HG03159 (cell line): ENCODE data around the gene FKBP3.
"Not testable (repeated sequence)": the region's sequence is repeated elsewhere in the genome, so short reads cannot be mapped to it uniquely, and the experiment has no call there.

Experiments used
- ATAC-seq: cut with Tn5 transposase; IDR thresholded peaks from one replicate; pipeline ENCODE4 v1.9.1; 2021; ENCODE audit warnings: mild to moderate bottlenecking, moderate library complexity; ENCODE audit not compliant: unreplicated experiment

Gene FKBP3

DNA sequence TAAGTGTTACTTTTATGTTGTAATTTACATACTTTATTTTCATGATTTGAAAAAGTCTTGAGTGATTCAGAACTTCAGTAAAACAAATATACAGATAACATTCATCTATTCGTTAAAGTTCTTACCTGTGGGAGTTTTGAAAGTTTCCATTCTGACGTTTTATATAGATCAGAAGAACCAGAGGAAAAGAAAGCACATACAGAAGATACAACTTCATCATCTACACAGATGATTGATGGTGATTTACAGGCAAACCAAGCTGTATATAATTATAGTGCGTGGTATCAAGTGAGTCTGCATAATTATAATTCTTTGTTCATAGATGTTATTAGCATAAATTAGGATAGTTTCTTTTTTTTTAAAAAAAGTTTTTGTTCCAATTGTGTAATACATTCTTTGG, 20.0 kb downstream of the FKBP3 start:
- no peak for ATAC-seq

DNA sequence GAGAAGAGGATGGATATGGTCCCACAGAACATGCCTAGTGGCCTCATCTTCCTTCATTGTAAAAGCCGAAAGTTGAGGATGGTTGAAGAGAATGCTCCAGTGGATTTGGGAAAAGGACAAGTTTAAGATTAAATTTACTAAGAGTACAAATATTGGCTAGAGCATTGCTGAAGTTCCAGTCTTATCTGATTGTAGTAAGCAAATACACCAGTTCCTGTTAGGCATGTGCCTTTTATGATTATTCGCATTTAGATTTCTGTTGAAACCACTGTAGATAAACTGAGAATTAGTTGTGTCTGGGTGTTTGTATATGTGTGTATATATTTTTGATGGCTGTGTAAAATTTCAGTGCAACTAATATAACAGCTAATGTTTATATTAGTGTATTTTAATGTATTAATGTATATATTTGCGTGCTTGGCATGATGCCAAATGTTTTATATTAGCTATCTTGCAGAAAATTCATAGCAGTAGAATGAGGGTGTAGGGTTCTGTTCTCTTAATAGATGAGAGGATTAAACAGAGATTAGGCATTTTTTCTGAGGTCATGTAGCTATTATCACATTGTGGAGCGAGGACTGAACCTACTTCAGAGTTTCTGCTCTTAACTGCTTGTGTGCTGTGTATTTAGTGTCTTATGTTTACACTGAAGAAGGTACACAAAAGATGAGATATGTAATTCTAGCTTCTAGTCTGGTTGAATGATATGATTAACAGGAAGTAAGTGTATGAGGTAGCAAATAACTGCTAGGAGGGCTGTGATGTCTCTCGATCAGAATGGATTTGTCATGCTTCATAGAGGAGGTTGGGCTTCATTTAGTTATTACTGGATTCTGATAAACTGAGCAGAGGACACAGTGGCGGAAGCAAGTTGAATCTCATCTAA, 21.1 kb downstream of the FKBP3 start:
- no peak for ATAC-seq

DNA sequence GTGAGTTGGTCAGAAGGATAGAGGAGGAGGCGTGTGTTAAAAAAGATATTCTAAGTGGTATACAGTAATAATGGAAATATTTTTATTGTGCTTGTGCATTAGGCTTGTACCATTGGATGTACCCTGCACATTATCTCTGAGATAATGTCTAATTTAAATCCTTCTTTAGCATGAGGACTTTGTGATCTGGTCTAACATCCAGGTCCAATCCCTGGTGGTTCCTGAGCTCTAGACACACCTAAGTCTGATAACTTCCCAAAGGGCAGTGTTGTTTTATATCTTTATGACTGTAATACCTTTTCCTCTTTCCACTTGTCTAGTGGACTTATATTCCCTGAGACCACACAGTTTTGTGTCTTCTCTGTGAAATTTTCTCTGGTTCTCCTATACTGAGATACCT, 29.7 kb downstream of the FKBP3 start:
- no peak for ATAC-seq

DNA sequence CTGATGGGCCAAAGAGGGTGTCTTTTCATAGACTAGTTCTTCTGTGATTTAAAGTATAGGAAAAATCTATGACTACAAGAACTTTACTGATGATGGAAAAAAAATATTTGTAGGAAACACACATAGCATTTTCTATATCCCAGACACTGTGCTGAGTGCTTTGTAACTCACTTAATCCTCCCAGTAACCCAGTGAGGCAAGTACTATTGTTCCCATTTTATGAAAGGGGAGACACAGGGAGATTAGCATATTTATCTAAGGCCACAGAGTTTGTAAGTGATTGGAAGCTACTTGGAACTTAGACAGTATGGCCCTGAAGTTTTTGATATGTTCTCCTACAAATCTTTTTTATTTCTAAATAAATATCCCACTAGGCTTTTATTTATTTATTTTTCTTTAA, 30.5 kb downstream of the FKBP3 start:
- ATAC-seq: no peak

DNA sequence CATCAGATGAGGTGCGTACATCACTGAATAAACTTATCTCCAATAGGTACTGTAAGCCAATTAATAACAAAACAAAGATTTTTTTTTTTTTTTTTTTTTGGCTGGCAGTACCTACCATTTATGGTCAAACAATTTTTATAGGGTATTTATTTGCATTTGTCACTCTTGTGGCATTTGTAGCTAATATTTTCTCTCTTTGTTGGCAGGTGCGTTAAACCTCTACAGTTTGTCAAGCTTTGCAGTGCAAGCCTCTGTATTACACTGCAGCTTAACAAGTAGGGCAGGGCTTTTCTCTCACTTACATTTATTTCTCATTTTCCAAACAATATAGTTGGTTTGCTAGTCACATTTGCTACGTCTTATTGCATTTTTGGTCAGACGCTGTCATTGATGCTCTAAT, 38.1 kb downstream of the FKBP3 start:
- ATAC-seq: no peak

DNA sequence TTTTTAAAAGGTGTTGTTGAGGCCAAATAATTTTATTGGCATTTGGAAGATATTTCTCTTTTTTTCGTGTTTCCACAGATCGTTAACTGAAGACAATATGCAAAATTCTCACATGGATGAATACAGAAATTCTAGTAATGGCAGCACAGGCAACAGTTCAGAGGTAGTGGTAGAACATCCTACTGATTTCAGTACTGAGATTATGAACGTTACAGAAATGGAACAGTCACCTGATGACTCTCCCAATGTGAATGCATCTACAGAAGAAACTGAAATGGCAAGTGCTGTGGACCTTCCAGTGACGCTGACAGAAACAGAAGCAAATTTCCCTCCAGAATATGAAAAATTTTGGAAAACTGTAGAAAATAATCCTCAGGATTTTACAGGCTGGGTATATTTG, 39.1 kb downstream of the FKBP3 start:
- no peak for ATAC-seq

DNA sequence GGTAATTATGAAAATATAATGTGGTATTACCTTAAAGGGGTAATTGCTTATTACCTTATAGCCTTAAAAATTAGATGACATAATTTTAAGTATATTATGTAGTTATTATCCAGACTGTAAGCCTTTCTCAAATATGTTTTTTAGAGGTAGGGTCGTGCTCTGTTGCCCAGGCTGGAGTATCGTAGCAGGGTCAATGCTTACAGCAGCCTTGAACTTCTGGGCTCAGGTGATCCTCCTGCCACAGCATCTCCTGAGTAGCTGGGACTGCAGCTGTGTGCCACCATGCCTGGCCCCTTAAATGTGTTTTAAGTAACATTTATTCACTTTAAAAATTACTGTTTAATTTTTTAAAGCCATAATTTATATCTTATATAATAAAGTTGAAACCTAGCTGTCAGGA, 40.0 kb downstream of the FKBP3 start:
- no peak for ATAC-seq

DNA sequence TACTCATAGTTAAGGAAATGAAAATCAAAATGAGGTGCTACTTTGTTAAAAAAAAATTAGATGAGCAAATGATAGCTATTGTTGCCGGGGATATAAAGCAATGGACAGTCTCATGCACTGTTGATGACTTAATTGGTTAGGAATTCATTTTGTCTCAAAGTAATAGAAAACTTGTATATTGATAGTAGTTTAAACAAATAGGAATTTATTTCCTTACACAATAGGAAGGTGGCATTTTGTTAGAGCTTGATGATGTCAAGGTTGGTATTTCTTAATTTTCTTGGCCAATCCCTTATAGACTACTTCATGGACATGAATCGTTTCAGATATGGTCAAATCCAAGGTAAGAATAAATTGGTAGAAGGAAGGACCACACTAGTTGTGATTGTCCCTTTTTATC, 42.6 kb downstream of the FKBP3 start:
- ATAC-seq: no peak

DNA sequence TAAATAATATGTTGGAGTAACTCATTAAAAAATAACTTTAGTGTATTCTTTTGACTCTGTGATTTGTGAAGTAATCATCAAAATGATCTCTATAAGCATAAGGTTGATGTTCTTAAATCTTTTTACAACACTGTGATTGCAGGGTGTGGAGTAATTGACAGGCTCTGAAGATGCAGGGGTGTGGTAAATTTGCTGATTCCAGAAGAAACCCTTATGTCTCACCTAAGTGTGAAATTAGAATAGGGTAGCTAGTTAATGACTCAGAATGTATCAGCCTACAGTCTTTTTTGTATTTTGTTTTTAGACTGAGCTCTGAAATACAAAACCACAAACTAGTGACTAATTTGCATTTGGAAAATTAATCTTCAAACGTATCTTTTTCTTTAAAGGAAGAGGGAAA, 44.5 kb downstream of the FKBP3 start:
- peak; percentile 68 for ATAC-seq

DNA sequence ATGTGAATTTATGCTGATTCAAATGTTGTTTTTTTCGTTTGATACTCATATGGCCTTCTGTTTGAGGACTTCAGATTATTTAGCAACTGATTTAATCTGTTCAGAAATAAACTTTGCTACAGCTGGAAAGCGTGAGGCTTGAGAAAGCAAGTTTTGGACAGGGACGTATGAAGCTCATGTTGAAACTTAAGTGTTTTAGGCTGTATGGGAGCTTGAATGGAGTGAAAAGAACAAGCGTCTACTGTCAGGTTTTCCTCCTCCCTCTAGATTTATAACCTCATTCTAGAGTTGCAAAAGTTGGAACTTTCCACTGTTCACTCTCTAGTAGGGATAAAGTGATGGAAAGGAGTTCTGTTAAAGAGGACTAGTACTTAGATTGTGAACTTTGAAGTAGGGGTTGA, 49.3 kb downstream of the FKBP3 start:
- ATAC-seq: no peak

DNA sequence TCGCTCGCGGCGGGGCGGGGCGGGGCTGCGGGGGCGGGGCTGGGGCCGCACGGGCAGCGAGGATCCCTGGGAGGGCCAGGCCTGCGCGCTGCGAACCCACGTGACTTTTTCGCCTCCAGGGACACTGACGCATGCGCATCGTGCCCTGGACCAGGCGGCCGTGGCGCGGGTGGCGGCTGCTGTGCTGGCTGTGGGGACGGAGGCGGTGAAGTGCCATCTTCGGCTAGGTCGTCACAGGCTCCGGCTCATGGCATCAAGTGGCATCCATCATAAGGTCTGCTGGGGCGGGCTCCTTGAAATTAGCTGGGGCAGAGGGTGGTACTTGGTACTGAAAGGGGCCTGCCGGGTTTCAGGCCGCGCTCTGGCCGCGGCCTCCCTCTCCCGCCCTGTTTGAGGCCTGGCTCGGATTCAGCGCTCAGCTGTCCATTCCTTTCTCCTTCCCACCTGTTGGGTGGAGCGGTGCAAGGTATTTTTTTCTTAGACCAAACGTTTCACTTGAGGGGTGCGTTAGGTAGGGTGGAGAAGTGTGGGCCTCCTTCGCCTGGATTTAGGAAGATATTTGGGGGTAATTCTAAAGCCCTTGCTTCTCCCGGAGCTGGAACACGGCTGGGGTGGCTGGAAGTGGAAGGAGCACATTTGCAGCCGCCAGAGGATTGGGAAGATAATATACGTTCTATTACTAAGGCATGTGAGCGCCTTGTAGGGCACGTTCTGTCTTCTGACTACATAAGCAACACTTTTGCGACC, 50.1 kb downstream of the FKBP3 start, which contains the start of gene PRPF39:
Gene PRPF39, plus strand, starts transcription at position 141 of the 747 bp plus-strand sequence. CDS start 11,124 bp downstream, outside the sequence.
- ATAC-seq: peak; percentile 89

DNA sequence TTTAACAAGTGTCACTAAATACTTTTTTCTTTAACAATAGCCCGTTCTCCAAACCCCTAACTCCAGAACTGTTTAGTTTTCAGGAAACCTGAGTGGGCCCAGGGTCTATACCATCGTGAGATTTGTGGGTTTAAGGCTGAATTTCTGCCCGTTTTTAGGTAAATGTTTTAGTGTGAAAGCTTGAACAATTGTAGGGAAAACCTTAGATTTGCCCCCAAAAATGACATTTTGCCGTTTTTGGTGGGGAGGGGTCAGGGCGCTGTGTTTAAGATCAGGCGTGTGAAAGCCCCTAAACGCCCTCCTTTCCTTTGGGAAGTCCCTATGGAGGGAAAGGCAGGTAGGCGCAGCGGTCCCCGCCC, 50.7 kb downstream of the FKBP3 start:
- no peak for ATAC-seq

DNA sequence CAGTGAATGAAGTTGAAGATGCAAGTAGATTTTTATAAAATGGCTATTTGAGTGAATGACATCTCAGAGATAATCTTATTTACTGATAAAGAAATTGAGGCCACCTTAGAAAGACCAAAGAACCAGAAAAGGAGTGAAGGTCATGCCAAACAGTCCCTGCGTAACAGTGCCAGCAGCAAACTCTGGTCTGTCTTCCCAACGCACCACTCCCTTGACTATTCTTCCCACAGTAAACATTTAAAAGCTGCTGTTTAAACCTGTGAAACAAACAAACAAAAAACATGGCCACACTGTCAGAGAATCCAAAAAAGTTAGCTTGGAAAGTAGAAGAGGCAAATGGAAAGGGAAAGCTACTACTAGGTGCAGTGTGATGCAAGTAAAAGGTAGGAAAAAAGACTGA, 51.9 kb downstream of the FKBP3 start:
- ATAC-seq: no peak

DNA sequence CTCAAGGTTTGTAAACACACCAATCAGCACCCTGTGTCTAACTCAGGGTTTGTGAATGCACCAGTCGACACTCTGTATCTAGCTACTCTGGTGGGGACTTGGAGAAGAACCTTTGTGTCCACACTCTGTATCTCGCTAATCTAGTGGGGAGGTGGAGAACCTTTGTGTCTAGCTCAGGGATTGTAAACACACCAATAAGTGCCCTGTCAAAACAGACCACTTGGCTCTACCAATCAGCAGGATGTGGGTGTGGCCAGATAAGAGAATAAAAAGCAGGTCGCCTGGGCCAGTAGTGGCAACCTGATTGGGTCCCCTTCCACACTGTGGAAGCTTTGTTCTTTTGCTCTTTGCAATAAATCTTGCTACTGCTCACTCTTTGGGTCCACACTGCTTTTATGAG, 53.2 kb downstream of the FKBP3 start:
- ATAC-seq: not testable (repeated sequence)

DNA sequence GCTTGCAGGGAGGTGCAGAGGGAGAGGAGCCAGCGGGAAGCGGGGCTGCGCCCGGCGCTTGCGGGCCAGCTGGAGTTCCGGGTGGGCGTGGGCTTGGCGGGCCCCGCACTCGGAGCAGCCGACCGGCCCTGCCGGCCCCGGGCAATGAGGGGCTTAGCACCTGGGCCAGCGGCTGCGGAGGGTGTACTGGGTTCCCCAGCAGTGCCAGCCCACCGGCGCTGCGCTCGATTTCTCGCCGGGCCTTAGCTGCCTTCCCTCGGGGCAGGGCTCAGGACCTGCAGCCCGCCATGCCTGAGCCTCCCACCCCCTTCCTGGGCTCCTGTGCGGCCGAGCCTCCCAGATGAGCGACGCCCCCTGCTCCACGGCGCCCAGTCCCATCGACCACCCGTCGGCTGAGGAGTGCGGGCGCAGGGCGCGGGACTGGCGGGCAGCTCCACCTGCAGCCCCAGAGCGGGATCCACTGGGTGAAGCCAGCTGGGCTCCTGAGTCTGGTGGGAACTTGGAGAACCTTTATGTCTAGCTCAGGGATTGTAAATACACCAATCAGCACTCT, 53.8 kb downstream of the FKBP3 start:
- ATAC-seq: not testable (repeated sequence)

DNA sequence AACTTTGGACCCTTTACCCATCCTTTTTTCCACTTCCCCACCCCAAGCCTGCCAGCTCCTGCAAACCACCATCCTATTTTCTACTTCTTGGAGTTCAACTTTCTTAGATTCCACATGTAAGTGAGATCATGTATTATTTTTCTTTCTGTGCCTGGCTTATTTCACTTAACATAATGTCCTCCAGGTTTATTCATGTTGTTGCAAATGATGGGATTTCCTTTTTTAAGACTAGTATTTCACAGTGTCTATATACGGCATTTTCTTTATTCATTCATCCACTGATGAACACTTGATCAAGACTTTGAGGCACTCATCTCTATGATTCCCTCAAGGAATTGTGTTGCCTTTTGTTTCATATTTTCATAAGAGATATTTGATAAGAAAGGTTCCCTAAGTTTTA, 56.0 kb downstream of the FKBP3 start:
- ATAC-seq: no peak

DNA sequence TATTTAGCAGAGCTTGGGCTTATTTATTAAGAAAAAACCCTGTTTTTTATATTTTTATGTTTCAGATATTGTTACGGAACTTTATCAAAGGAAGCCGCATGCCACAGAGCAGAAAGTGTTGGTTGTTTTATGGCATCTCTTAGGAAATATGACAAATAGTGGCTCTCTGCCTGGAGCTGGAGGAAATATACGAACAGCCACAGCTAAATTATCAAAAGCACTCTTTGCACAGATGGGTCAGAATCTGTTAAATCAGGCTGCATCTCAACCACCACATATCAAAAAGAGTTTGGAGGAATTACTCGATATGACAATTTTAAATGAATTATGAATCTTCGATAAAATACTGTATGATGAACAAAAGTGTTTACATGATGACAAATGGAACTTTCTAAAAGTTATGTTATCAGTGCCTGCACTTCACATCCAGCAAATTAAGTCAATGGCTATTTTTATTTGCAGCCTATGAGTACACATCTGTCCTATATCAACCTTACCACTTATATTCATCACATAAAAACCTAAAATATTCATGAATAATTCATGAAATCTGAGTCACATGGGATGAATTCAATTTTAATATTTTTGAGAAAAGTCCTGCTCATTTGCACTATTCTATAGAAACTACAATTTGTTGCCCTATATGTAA, 60.9 kb downstream of the FKBP3 start:
- ATAC-seq: no peak

DNA sequence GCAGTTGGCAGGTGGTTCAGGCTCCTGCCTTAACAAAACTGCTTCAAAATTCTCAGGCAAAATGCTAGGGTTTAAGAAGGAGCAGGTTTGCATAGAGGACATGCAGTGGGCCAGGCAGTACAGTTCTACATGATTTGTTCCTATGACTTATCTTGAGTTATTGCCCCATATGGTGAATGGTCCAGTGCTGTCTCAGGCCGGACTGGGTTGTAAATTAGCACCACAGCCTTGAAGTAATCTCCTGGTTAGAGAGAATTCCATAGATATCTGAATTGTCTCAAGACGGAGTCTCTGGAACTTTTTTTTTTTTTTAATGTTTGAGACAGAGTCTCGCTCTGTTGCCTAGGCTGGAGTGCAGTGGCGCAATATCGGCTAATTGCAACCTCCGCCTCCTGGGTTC, 62.2 kb downstream of the FKBP3 start:
- no peak for ATAC-seq

DNA sequence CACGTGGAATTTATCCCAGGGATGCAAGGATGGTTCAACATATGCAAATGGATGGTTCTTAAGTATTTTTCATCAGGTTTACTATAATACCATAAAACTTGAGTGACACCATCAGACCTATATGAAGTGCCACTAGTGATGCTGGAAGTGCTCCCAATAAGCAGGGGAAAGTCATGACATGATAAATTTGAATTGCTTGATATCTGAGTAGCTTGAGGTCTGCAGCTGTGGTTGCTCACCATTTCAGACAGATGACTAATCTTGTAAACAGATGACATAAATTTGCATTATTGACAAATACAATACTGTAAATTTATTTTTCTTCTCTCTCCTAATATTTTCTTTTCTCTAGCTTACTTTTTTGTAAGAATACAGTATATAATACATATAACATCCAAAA, 64.1 kb downstream of the FKBP3 start:
- no peak for ATAC-seq

DNA sequence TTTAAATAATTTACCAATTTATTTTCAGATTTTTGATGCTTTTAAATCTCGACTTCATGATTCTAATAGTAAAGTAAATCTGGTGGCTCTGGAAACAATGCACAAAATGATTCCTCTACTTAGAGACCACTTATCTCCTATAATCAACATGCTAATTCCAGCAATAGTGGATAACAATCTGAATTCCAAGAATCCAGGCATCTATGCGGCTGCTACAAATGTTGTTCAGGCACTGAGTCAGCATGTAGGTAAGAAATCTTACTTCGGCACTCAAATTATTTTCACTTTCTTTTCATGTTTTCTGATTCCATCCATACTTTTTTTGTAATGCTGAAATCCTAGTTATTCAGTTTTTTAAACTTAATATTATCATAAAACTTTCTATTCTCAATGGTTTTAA, 65.9 kb downstream of the FKBP3 start:
- no peak for ATAC-seq

DNA sequence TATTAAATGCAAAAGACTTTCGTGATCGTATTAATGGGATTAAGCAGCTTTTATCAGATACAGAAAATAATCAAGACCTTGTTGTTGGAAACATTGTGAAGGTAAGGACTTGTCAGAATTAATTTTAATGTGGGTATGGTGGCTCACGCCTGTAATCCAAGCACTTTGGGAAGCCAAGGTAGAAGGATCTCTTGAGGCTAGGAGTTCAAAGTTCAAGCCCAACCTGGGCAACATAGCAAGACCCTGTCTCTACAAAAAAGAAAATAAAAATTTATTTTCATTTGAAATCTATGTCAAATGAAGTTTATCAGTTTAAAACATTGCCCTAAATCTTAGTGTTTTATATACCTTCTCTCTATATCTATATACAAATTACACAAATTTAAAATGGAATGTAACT, 67.6 kb downstream of the FKBP3 start:
- ATAC-seq: no peak
